Mucosa of rectum (tissue), 2 donors: ENCODE data around the gene DNAJC1.

Experiments used
- H3K27ac ChIP-seq, 2 donors: one replicate each; pipeline ENCODE4 v1.7.0; 2013; ENCODE audit warnings: inconsistent platforms in 2 of 2, low read depth in 2 of 2, low read length in 2 of 2
- H3K27me3 ChIP-seq, 2 donors: one replicate each; pipeline ENCODE4 v1.7.0; 2013; ENCODE audit warnings: low read length in 2 of 2; ENCODE audit not compliant: control insufficient read depth in 2 of 2, insufficient read depth in 2 of 2
- H3K36me3 ChIP-seq, 2 donors: one replicate each; pipeline ENCODE4 v1.7.0; 2013; ENCODE audit warnings: low read length in 2 of 2; ENCODE audit not compliant: control insufficient read depth in 2 of 2, insufficient read depth in 2 of 2
- H3K4me1 ChIP-seq, 2 donors: one replicate each; pipeline ENCODE4 v1.7.0; 2013; ENCODE audit warnings: low read length in 2 of 2, mild to moderate bottlenecking in 1 of 2; ENCODE audit not compliant: control insufficient read depth in 2 of 2, insufficient read depth in 2 of 2
- H3K4me3 ChIP-seq, 2 donors: one replicate each; pipeline ENCODE4 v1.7.0; 2013; ENCODE audit warnings: low read length in 2 of 2
- H3K9ac ChIP-seq, 2 donors: one replicate each; pipeline ENCODE4 v1.7.0; 2013; ENCODE audit warnings: low read length in 2 of 2, low read depth in 1 of 2, mild to moderate bottlenecking in 1 of 2
- H3K9me3 ChIP-seq, 2 donors: one replicate each; pipeline ENCODE4 v1.7.0; 2013; ENCODE audit warnings: low read length in 2 of 2; ENCODE audit not compliant: control insufficient read depth in 2 of 2
- donor health status: healthy.
- donor health status: Normal muscosa, but diverticular disease.

DNAJC1 gene

GRCh38 chr10:21919117-21919516 lies 84.4 kb downstream of the DNAJC1 start:
- Histone ChIP-seq H3K36me3 (no peaks in the 10 kb centered on the region), H3K4me3 (no peak overlapping the region), H3K4me1 (no peaks in the 10 kb centered on the region), H3K9ac (no peak overlapping the region), H3K27ac (no peak overlapping the region), H3K9me3 (no peaks in the 10 kb centered on the region), H3K27me3 (no peaks in the 10 kb centered on the region)

GRCh38 chr10:21912625-21913024 lies 90.9 kb downstream of the DNAJC1 start:
- H3K27ac ChIP-seq, result no peak overlapping the region
- no peaks in the 10 kb centered on the region for H3K9me3 ChIP-seq
- H3K4me1 ChIP-seq, result no peaks in the 10 kb centered on the region
- no peak overlapping the region for H3K4me3 ChIP-seq
- no peaks in the 10 kb centered on the region for H3K36me3 ChIP-seq
- H3K27me3 ChIP-seq, result no peaks in the 10 kb centered on the region
- no peak overlapping the region for H3K9ac ChIP-seq

- Histone ChIP-seq H3K9me3 (no peaks in the 10 kb centered on the region), H3K4me3 (no peak overlapping the region), H3K27ac (no peak overlapping the region), H3K36me3 (no peaks in the 10 kb centered on the region), H3K9ac (no peak overlapping the region), H3K4me1 (no peaks in the 10 kb centered on the region), H3K27me3 (no peaks in the 10 kb centered on the region)
Measured at GRCh38 chr10:21910798-21911197, 92.7 kb downstream of the DNAJC1 start.

GRCh38 chr10:21907436-21907835 lies 96.1 kb downstream of the DNAJC1 start:
- Histone ChIP-seq H3K4me3 (no peak overlapping the region), H3K4me1 (no peaks in the 10 kb centered on the region), H3K27me3 (no peaks in the 10 kb centered on the region), H3K9me3 (no peaks in the 10 kb centered on the region), H3K36me3 (peaks cover 0 to 6% of the 10 kb centered on the region in 2 donors), H3K9ac (no peak overlapping the region), H3K27ac (no peak overlapping the region)

- no peak overlapping the region for H3K27ac ChIP-seq
- H3K9ac ChIP-seq, result no peak overlapping the region
- no peaks in the 10 kb centered on the region for H3K9me3 ChIP-seq
- no peaks in the 10 kb centered on the region for H3K4me1 ChIP-seq
- H3K27me3 ChIP-seq, result no peaks in the 10 kb centered on the region
- no peak overlapping the region for H3K4me3 ChIP-seq
- H3K36me3 ChIP-seq, result peaks cover 0 to 6% of the 10 kb centered on the region in 2 donors
Measured at GRCh38 chr10:21904930-21905329, 98.6 kb downstream of the DNAJC1 start.

- H3K9ac ChIP-seq, result no peak overlapping the region
- H3K9me3 ChIP-seq, result no peaks in the 10 kb centered on the region
- H3K4me3 ChIP-seq, result no peak overlapping the region
- H3K27me3 ChIP-seq, result no peaks in the 10 kb centered on the region
- H3K4me1 ChIP-seq, result no peaks in the 10 kb centered on the region
- H3K36me3 ChIP-seq, result peaks cover under 1 to 6% of the 10 kb centered on the region in 2 donors
- H3K27ac ChIP-seq, result no peak overlapping the region
Measured at GRCh38 chr10:21899736-21900135, 103.8 kb downstream of the DNAJC1 start.

GRCh38 chr10:21895932-21896331 lies 107.6 kb downstream of the DNAJC1 start:
- Histone ChIP-seq H3K4me1 (no peaks in the 10 kb centered on the region), H3K9ac (no peak overlapping the region), H3K27ac (no peak overlapping the region), H3K9me3 (no peaks in the 10 kb centered on the region), H3K4me3 (no peak overlapping the region), H3K36me3 (peaks cover 0 to 3% of the 10 kb centered on the region in 2 donors), H3K27me3 (no peaks in the 10 kb centered on the region)

GRCh38 chr10:21894648-21895342 lies 108.7 kb downstream of the DNAJC1 start:
- Histone ChIP-seq H3K36me3 (peaks cover 0 to 3% of the 10 kb centered on the region in 2 donors), H3K9ac (no peak overlapping the region), H3K27me3 (no peaks in the 10 kb centered on the region), H3K9me3 (no peaks in the 10 kb centered on the region), H3K27ac (no peak overlapping the region), H3K4me3 (no peak overlapping the region), H3K4me1 (no peaks in the 10 kb centered on the region)

GRCh38 chr10:21891439-21891838 lies 112.1 kb downstream of the DNAJC1 start:
- Histone ChIP-seq H3K9me3 (no peaks in the 10 kb centered on the region), H3K4me3 (no peak overlapping the region), H3K4me1 (no peaks in the 10 kb centered on the region), H3K36me3 (peaks cover 0 to 3% of the 10 kb centered on the region in 2 donors), H3K9ac (no peak overlapping the region), H3K27ac (no peak overlapping the region), H3K27me3 (no peaks in the 10 kb centered on the region)

- H3K4me3 ChIP-seq, result no peak overlapping the region
- no peaks in the 10 kb centered on the region for H3K9me3 ChIP-seq
- H3K27ac ChIP-seq, result no peak overlapping the region
- H3K9ac ChIP-seq, result no peak overlapping the region
- no peaks in the 10 kb centered on the region for H3K27me3 ChIP-seq
- no peaks in the 10 kb centered on the region for H3K4me1 ChIP-seq
- peaks cover 0 to 3% of the 10 kb centered on the region in 2 donors for H3K36me3 ChIP-seq
Measured at GRCh38 chr10:21889477-21890275, 113.9 kb downstream of the DNAJC1 start.
